DND-41 (cell line): Measurements from ENCODE around the gene ATP1B3.

ENCODE experiments used
- CTCF ChIP-seq: IDR thresholded peaks from 2 replicates; pipeline ENCODE4 v1.5.1; 2012; ENCODE audit warnings: borderline replicate concordance, low read length, moderate library complexity, mild to moderate bottlenecking; ENCODE audit not compliant: poor library complexity, severe bottlenecking; ENCODE audit errors: extremely low read depth
- EZH2 ChIP-seq: IDR thresholded peaks from 3 replicates; pipeline ENCODE4 v1.6.1; 2012; ENCODE audit warnings: borderline replicate concordance, low read depth, mild to moderate bottlenecking, moderate library complexity, low read length, inconsistent platforms; ENCODE audit not compliant: severe bottlenecking

- no peak for TF ChIP-seq CTCF
- TF ChIP-seq EZH2, result no peak
Measured at GRCh38 chr3:141972399-141972798, 96.0 kb downstream of the ATP1B3 start.
